Neural progenitor cell (in vitro differentiated cells): Measurements from ENCODE around the gene ADGRE2. TPM values are rescaled to one million over a fixed set of nuclear protein-coding genes. Genes with fewer than 3 reads are reported as not detected.

ENCODE experiments used
- DNase-seq: peaks from one replicate; pipeline ENCODE4 v3.0.0-alpha.2; 2016; ENCODE audit warnings: low spot score
- H2AFZ ChIP-seq: fragments of 200-600 bp; sonication (generic); replicated peaks from 2 replicates; pipeline ENCODE4 v1.6.1; 2016; ENCODE audit warnings: antibody characterized with exemption
- H3F3A ChIP-seq: fragments of 200-600 bp; sonication (generic); 2 replicates; pipeline ENCODE4 v1.6.1; 2016; ENCODE audit warnings: antibody characterized with exemption, low read depth
- H3K27ac ChIP-seq: fragments of 200-600 bp; sonication (generic); 2 replicates; pipeline ENCODE4 v1.5.1; 2016; ENCODE audit warnings: mild to moderate bottlenecking
- H3K27me3 ChIP-seq: fragments of 200-600 bp; sonication (generic); 2 replicates; pipeline ENCODE4 v1.6.1; 2016; ENCODE audit warnings: mild to moderate bottlenecking, moderate library complexity
- H3K36me3 ChIP-seq: fragments of 200-600 bp; sonication (generic); 2 replicates; pipeline ENCODE4 v1.5.1; 2016
- H3K4me1 ChIP-seq: fragments of 200-600 bp; sonication (generic); 2 replicates; pipeline ENCODE4 v1.6.1; 2016; ENCODE audit warnings: mixed run types
- H3K4me2 ChIP-seq: fragments of 200-600 bp; sonication (generic); 2 replicates; pipeline ENCODE4 v1.6.1; 2016
- H3K4me3 ChIP-seq: fragments of 200-600 bp; sonication (generic); 2 replicates; pipeline ENCODE4 v1.5.1; 2016
- H3K79me2 ChIP-seq: fragments of 200-600 bp; sonication (generic); 2 replicates; pipeline ENCODE4 v1.6.1; 2016; ENCODE audit warnings: low read depth
- H3K9ac ChIP-seq: fragments of 200-600 bp; sonication (generic); 2 replicates; pipeline ENCODE4 v1.6.1; 2016
- H3K9me3 ChIP-seq: fragments of 200-600 bp; sonication (generic); 2 replicates; pipeline ENCODE4 v1.5.1; 2016; ENCODE audit warnings: low read depth
- H4K20me1 ChIP-seq: fragments of 200-600 bp; sonication (generic); 2 replicates; pipeline ENCODE4 v1.6.1; 2016; ENCODE audit warnings: low read depth
- H3K27ac Mint-ChIP-seq: 3 replicates; pipeline ENCODE4 v1.8.0; 2021; ENCODE audit warnings: mixed read lengths
- H3K27me3 Mint-ChIP-seq: 2 replicates; pipeline ENCODE4 v1.8.0; 2022; ENCODE audit warnings: low read depth, mild to moderate bottlenecking, inconsistent platforms, moderate library complexity, mixed read lengths; ENCODE audit not compliant: insufficient read depth
- H3K36me3 Mint-ChIP-seq: 3 replicates; pipeline ENCODE4 v1.8.0; 2021; ENCODE audit warnings: mixed read lengths
- H3K4me1 Mint-ChIP-seq: 3 replicates; pipeline ENCODE4 v1.8.0; 2021; ENCODE audit warnings: mixed read lengths
- H3K4me3 Mint-ChIP-seq: 3 replicates; pipeline ENCODE4 v1.8.0; 2021; ENCODE audit warnings: mild to moderate bottlenecking, moderate library complexity, mixed read lengths
- H3K9me3 Mint-ChIP-seq: 3 replicates; pipeline ENCODE4 v1.8.0; 2020; ENCODE audit warnings: mixed read lengths
- EZH2 ChIP-seq: fragments of 200-600 bp; sonication (generic); IDR thresholded peaks from 2 replicates; pipeline ENCODE4 v1.6.1; 2017; ENCODE audit warnings: antibody characterized with exemption, mild to moderate bottlenecking, moderate library complexity
- EZH2phosphoT487 ChIP-seq: fragments of 200-600 bp; sonication (generic); IDR thresholded peaks from 2 replicates; pipeline ENCODE4 v1.6.1; 2017; ENCODE audit warnings: antibody characterized with exemption
- total RNA-seq: library from RNA; depleted of rRNA; stranded (reverse); fragments of >200 nt; gene quantifications from 2 replicates; pipeline ENCODE4 v1.2.3, GENCODE V29; 2015; ENCODE audit warnings: low replicate concordance
- TF ChIP-seq, protein P1 (sequence below): fragments of 200-600 bp; sonication (generic); IDR thresholded peaks from 2 replicates; pipeline ENCODE4 v1.5.1; 2017; ENCODE audit warnings: antibody characterized with exemption, mild to moderate bottlenecking

Gene ADGRE2
- total RNA-seq, 1 donor from 2014 or later, result 0.28 TPM

DNA sequence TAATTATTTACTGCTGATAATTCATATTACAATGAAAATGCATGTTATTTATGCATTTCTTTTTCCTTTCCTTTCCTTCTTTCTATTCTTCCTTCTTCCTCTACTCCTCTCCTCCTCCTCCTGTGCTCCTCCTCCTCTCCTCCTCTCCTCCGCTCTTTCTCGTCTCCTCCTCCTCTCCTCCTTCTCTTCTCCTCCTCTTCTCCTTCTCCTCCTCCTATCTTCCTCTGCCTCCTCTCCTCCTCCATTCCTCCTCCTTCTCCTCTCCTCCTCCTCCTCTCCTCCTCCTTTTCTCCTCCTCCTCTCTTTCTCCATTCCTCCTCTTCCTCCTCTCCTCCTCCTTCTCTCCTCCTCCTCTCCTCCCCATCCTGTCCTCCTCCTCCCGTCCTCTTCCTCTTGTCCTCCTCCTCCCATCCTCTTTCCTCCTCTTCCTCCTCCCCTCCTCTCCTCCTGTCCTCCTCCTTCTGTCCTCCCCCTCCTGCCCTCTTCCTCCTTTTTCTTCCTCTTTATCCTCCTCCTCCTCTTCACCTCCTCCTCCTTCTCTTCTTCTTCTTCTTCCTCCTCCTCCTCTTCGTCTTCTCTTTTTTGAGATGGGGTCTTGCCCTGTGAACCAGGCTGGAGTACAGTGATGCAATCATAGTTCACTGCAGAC, 14.7 kb downstream of the ADGRE2 start:
- TF ChIP-seq EZH2, result no peak
- TF ChIP-seq, protein P1, sequence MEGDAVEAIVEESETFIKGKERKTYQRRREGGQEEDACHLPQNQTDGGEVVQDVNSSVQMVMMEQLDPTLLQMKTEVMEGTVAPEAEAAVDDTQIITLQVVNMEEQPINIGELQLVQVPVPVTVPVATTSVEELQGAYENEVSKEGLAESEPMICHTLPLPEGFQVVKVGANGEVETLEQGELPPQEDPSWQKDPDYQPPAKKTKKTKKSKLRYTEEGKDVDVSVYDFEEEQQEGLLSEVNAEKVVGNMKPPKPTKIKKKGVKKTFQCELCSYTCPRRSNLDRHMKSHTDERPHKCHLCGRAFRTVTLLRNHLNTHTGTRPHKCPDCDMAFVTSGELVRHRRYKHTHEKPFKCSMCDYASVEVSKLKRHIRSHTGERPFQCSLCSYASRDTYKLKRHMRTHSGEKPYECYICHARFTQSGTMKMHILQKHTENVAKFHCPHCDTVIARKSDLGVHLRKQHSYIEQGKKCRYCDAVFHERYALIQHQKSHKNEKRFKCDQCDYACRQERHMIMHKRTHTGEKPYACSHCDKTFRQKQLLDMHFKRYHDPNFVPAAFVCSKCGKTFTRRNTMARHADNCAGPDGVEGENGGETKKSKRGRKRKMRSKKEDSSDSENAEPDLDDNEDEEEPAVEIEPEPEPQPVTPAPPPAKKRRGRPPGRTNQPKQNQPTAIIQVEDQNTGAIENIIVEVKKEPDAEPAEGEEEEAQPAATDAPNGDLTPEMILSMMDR, result no peak
- no peak for TF ChIP-seq EZH2phosphoT487
- Mint-ChIP-seq H3K9me3 (peaks cover 7% of the 10 kb centered on the region), H3K27ac (peak overlapping the region; percentile 91), H3K36me3 (no peaks in the 10 kb centered on the region), H3K27me3 (peaks cover 8% of the 10 kb centered on the region), H3K4me1 (peaks cover 3% of the 10 kb centered on the region), H3K4me3 (no peak overlapping the region)
- DNase-seq, result no peak
- Histone ChIP-seq H3K27me3 (no peaks in the 10 kb centered on the region), H3K4me1 (no peaks in the 10 kb centered on the region), H4K20me1 (no peaks in the 10 kb centered on the region), H3K9me3 (no peaks in the 10 kb centered on the region), H2AFZ (no peak overlapping the region), H3K4me3 (no peak overlapping the region), H3K79me2 (no peaks in the 10 kb centered on the region), H3K4me2 (no peak overlapping the region), H3K9ac (no peak overlapping the region), H3F3A (no peaks in the 10 kb centered on the region), H3K27ac (no peak overlapping the region), H3K36me3 (no peaks in the 10 kb centered on the region)

DNA sequence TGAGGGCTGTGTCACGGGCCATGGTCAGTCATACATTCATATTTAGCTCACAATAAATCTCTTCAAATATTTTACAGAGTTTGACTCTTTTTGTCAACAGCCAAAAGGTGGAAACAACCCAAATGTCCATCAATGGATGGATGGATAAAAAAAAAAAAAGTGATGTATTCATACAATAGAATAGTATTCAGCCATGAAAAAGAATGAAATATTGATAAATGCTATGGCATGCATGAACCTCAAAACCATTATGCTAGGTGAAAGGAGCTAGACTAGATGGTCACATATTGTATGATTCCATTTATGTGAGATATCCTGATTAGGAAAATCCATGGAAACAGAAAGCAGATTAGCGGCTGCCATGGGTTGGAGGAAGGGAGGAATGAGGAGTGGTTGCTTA, 16.2 kb downstream of the ADGRE2 start:
- no peaks in the 10 kb centered on the region for H3K4me1 ChIP-seq
- H4K20me1 ChIP-seq, result no peaks in the 10 kb centered on the region
- H3F3A ChIP-seq, result peaks cover 4% of the 10 kb centered on the region
- no peaks in the 10 kb centered on the region for H3K79me2 ChIP-seq
- peaks cover 8% of the 10 kb centered on the region for H3K27me3 Mint-ChIP-seq
- H3K36me3 Mint-ChIP-seq, result no peaks in the 10 kb centered on the region
- no peak for DNase-seq
- peaks cover 7% of the 10 kb centered on the region for H3K9me3 Mint-ChIP-seq
- H3K4me3 Mint-ChIP-seq, result no peak overlapping the region
- no peak overlapping the region for H3K27ac Mint-ChIP-seq
- no peak overlapping the region for H3K4me2 ChIP-seq
- H3K9me3 ChIP-seq, result no peaks in the 10 kb centered on the region
- no peak overlapping the region for H2AFZ ChIP-seq
- no peaks in the 10 kb centered on the region for H3K36me3 ChIP-seq
- peaks cover 5% of the 10 kb centered on the region for H3K4me1 Mint-ChIP-seq
- TF ChIP-seq, protein P1, result no peak
- TF ChIP-seq EZH2 (no peak), EZH2phosphoT487 (no peak)
- no peak overlapping the region for H3K27ac ChIP-seq
- H3K4me3 ChIP-seq, result no peak overlapping the region
- H3K9ac ChIP-seq, result no peak overlapping the region
- no peaks in the 10 kb centered on the region for H3K27me3 ChIP-seq

DNA sequence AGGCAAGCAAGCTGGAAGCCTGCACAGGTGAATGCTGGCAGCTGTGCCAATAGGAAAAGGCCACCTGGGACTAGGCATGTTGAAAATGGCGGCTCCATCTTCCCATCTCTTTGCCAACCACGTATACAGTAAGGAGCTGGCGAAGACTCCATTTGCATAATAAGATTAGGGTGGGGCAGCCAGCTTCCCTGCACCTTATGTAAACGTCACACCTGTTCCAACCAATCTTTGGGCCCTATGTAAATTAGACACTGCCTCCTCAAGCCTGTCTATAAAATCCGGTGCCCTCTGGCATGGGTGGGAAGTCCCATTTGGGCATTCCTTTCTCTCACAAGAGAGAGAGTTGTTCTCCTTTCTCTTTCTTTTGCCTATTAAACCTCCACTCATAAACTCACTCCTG, 16.8 kb downstream of the ADGRE2 start:
- H3K79me2 ChIP-seq, result no peaks in the 10 kb centered on the region
- no peak overlapping the region for H3K27ac Mint-ChIP-seq
- peaks cover 4% of the 10 kb centered on the region for H3F3A ChIP-seq
- H3K4me1 Mint-ChIP-seq, result peaks cover 5% of the 10 kb centered on the region
- no peak for DNase-seq
- H2AFZ ChIP-seq, result no peak overlapping the region
- H3K9me3 Mint-ChIP-seq, result peaks cover 7% of the 10 kb centered on the region
- no peak overlapping the region for H3K9ac ChIP-seq
- TF ChIP-seq, protein P1, result no peak
- TF ChIP-seq EZH2 (no peak), EZH2phosphoT487 (no peak)
- H3K4me3 Mint-ChIP-seq, result no peak overlapping the region
- H4K20me1 ChIP-seq, result no peaks in the 10 kb centered on the region
- no peak overlapping the region for H3K4me3 ChIP-seq
- H3K27me3 ChIP-seq, result no peaks in the 10 kb centered on the region
- H3K27ac ChIP-seq, result no peak overlapping the region
- H3K36me3 Mint-ChIP-seq, result no peaks in the 10 kb centered on the region
- no peaks in the 10 kb centered on the region for H3K36me3 ChIP-seq
- H3K27me3 Mint-ChIP-seq, result peaks cover 8% of the 10 kb centered on the region
- H3K4me2 ChIP-seq, result no peak overlapping the region
- no peaks in the 10 kb centered on the region for H3K9me3 ChIP-seq
- H3K4me1 ChIP-seq, result no peaks in the 10 kb centered on the region
